Neural cell (in vitro differentiated cells): ENCODE results near the gene WIPF2.

Experiments used
- EP300 ChIP-seq: fragments of 450-650 bp; conservative IDR thresholded peaks from 2 replicates; pipeline ENCODE4 v1.6.1; 2014; ENCODE audit warnings: antibody characterized with exemption, mild to moderate bottlenecking, moderate library complexity; ENCODE audit not compliant: poor library complexity, severe bottlenecking
- EZH2 ChIP-seq: fragments of 200-600, 300-800 bp; shearing (Covaris generic), sonication (generic); IDR thresholded peaks from 2 replicates; pipeline ENCODE4 v1.6.1; 2014; ENCODE audit warnings: antibody characterized with exemption, low read length, borderline replicate concordance, mild to moderate bottlenecking; ENCODE audit not compliant: insufficient read depth, poor library complexity, severe bottlenecking
- POLR2AphosphoS5 ChIP-seq: IDR thresholded peaks from 2 replicates; pipeline ENCODE4 v1.6.1; 2012
- RAD21 ChIP-seq: fragments of 450-650 bp; conservative IDR thresholded peaks from 2 replicates; pipeline ENCODE4 v1.6.1; 2014; ENCODE audit warnings: antibody characterized with exemption, mild to moderate bottlenecking, moderate library complexity
- SMC3 ChIP-seq: fragments of 450-650 bp; conservative IDR thresholded peaks from 2 replicates; pipeline ENCODE4 v1.6.1; 2014; ENCODE audit warnings: antibody characterized with exemption, mild to moderate bottlenecking, moderate library complexity; ENCODE audit not compliant: poor library complexity
- TF ChIP-seq, protein P1 (sequence below): IDR thresholded peaks from 2 replicates; pipeline ENCODE4 v1.6.1; 2012; ENCODE audit warnings: borderline replicate concordance
- TF ChIP-seq, protein P2 (sequence below): fragments of 450-650 bp; IDR thresholded peaks from 2 replicates; pipeline ENCODE4 v1.5.1; 2014; ENCODE audit warnings: antibody characterized with exemption, mild to moderate bottlenecking, moderate library complexity; ENCODE audit not compliant: poor library complexity, severe bottlenecking

DNA sequence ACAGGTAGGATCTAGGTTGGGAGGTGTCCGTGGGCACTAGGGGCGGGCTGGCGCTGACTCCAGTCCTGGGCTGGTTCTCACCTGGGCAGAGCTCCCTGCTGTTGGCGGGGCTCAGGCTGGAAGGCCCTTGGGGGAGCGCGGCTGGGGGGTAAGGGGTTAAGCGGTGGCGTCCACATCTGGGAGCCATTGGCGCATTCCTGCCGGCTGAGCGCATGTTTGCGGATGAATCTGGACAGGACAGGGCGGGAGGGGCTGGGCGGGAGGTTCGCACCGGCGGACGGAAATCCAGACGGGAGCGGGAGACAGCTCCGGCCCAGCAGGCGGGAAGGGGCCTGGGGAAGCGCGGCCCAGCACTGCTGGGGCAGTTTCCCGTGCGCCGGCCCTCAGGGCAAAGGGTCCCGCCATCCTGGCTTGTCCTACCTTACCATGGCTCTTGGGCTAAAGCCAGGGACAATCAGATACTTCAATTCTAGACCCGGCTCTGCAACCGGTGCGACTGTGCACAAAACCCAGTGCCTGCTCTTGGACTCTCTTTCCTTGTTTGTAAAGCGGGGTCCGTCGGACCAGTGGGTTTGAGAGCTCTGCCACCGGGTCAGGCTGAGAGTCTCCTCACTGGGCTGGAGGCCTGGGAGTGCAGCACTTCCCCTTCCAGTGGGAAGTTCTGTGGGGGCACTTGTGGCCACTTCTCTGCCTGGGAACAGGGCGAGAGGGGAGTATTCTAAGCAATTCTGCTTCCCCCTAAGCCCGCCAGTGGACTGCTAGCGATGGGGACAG is 97.7 kb downstream of the WIPF2 start:
- no peak for TF ChIP-seq EZH2
- TF ChIP-seq, protein P1, sequence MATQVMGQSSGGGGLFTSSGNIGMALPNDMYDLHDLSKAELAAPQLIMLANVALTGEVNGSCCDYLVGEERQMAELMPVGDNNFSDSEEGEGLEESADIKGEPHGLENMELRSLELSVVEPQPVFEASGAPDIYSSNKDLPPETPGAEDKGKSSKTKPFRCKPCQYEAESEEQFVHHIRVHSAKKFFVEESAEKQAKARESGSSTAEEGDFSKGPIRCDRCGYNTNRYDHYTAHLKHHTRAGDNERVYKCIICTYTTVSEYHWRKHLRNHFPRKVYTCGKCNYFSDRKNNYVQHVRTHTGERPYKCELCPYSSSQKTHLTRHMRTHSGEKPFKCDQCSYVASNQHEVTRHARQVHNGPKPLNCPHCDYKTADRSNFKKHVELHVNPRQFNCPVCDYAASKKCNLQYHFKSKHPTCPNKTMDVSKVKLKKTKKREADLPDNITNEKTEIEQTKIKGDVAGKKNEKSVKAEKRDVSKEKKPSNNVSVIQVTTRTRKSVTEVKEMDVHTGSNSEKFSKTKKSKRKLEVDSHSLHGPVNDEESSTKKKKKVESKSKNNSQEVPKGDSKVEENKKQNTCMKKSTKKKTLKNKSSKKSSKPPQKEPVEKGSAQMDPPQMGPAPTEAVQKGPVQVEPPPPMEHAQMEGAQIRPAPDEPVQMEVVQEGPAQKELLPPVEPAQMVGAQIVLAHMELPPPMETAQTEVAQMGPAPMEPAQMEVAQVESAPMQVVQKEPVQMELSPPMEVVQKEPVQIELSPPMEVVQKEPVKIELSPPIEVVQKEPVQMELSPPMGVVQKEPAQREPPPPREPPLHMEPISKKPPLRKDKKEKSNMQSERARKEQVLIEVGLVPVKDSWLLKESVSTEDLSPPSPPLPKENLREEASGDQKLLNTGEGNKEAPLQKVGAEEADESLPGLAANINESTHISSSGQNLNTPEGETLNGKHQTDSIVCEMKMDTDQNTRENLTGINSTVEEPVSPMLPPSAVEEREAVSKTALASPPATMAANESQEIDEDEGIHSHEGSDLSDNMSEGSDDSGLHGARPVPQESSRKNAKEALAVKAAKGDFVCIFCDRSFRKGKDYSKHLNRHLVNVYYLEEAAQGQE = no peak
- TF ChIP-seq, protein P2, sequence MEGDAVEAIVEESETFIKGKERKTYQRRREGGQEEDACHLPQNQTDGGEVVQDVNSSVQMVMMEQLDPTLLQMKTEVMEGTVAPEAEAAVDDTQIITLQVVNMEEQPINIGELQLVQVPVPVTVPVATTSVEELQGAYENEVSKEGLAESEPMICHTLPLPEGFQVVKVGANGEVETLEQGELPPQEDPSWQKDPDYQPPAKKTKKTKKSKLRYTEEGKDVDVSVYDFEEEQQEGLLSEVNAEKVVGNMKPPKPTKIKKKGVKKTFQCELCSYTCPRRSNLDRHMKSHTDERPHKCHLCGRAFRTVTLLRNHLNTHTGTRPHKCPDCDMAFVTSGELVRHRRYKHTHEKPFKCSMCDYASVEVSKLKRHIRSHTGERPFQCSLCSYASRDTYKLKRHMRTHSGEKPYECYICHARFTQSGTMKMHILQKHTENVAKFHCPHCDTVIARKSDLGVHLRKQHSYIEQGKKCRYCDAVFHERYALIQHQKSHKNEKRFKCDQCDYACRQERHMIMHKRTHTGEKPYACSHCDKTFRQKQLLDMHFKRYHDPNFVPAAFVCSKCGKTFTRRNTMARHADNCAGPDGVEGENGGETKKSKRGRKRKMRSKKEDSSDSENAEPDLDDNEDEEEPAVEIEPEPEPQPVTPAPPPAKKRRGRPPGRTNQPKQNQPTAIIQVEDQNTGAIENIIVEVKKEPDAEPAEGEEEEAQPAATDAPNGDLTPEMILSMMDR = no peak
- TF ChIP-seq SMC3 = no peak
- no peak for TF ChIP-seq POLR2AphosphoS5
- TF ChIP-seq EP300 = no peak
- no peak for TF ChIP-seq RAD21
